Cardiac muscle cell (in vitro differentiated cells and primary cell): ENCODE results near the gene TMEM120B. TPM values are rescaled to one million over a fixed set of nuclear protein-coding genes. Genes with fewer than 3 reads are reported as not detected.
A peak's percentile ranks its signal among the peaks of the same experiment; 100 is the strongest.
"Not testable (repeated sequence)": the region's sequence is repeated elsewhere in the genome, so short reads cannot be mapped to it uniquely, and the experiment has no call there.

Experiments used
- DNase-seq, 2 donors: peaks; one replicate each; pipeline versions ENCODE4 v3.0.0 to v3.0.0-alpha.2; 2010 to 2017; ENCODE audit warnings: low read depth in 1 of 2, low spot score in 1 of 2
- H3K27ac ChIP-seq: fragments of 200-600 bp; sonication (generic); 2 replicates; pipeline ENCODE4 v1.5.1; 2016
- H3K27me3 ChIP-seq: fragments of 200-600 bp; sonication (generic); 2 replicates; pipeline ENCODE4 v1.6.0; 2016; ENCODE audit warnings: control low read depth
- H3K36me3 ChIP-seq: fragments of 200-600 bp; sonication (generic); 2 replicates; pipeline ENCODE4 v1.5.1; 2016; ENCODE audit warnings: control low read depth
- H3K4me1 ChIP-seq: fragments of 200-600 bp; sonication (generic); 2 replicates; pipeline ENCODE4 v1.8.1; 2017; ENCODE audit warnings: low read depth, mild to moderate bottlenecking, mixed run types
- H3K4me3 ChIP-seq: fragments of 200-600 bp; sonication (generic); 2 replicates; pipeline ENCODE4 v1.5.1; 2016; ENCODE audit warnings: mild to moderate bottlenecking
- H3K9me3 ChIP-seq: fragments of 200-600 bp; sonication (generic); 2 replicates; pipeline ENCODE4 v1.5.1; 2017; ENCODE audit warnings: low read depth, mild to moderate bottlenecking, control low read depth
- CTCF ChIP-seq: IDR thresholded peaks from 2 replicates; pipeline ENCODE4 v1.5.1; 2012; ENCODE audit warnings: low read depth, mild to moderate bottlenecking, low read length
- polyA plus RNA-seq: library from polyadenylated mRNA; unstranded; fragments of >200 nt; fragmentation: Nextera tagmentation; extraction: Ambion mirVana; gene quantifications from 2 replicates; pipeline ENCODE4 v1.2.1, GENCODE V29; 2016
- total RNA-seq: library from RNA; depleted of rRNA; stranded (reverse); fragments of >200 nt; gene quantifications from 2 replicates; pipeline ENCODE4 v1.2.3, GENCODE V29; 2016

TMEM120B gene
- total and polyA plus RNA-seq, 2 experiments from 2014 or later = 19.7 to 30.7 TPM

DNA sequence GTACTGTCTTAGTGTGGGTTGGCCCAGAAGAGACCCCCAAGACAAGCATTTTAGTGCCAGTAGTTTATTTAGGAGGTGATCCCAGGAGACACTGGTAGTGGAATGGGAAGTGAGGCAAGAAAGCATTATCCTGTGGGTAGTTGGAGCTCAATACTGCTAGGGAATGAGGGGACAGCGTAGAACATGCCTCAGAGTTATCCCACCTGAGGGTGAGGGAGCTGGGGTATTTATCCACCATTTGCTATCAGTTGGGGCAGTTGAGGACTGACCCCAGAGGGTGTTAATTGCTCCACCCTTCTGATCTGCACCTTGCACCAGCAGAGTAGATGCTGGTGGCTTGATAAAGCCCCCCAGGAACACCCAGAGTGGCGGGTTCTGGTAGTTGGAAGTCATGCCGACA is 43.0 kb downstream of the TMEM120B start:
- no peak for DNase-seq
- H3K4me3 ChIP-seq = no peak overlapping the region
- H3K27ac ChIP-seq = no peak overlapping the region
- H3K9me3 ChIP-seq = no peaks in the 10 kb centered on the region
- no peaks in the 10 kb centered on the region for H3K36me3 ChIP-seq
- H3K27me3 ChIP-seq = no peaks in the 10 kb centered on the region
- no peaks in the 10 kb centered on the region for H3K4me1 ChIP-seq
- no peak for TF ChIP-seq CTCF

- DNase-seq, H3K4me3 ChIP-seq, H3K9me3 ChIP-seq, H3K27me3 ChIP-seq, H3K27ac ChIP-seq, H3K36me3 ChIP-seq: not testable (repeated sequence)
- H3K4me1 ChIP-seq = peaks cover 19% of the 10 kb centered on the region
Observed at GRCh38 chr12:121758536-121758935, 46.0 kb downstream of the TMEM120B start.

- no peaks in the 10 kb centered on the region for H3K9me3 ChIP-seq
- H3K27ac ChIP-seq = peak overlapping the region; percentile 96
- H3K36me3 ChIP-seq = no peaks in the 10 kb centered on the region
- peaks cover 19% of the 10 kb centered on the region for H3K4me1 ChIP-seq
- TF ChIP-seq CTCF = no peak
- peak in 1 of 2 donors; percentile 77 for DNase-seq
- no peak overlapping the region for H3K4me3 ChIP-seq
- no peaks in the 10 kb centered on the region for H3K27me3 ChIP-seq
Observed at GRCh38 chr12:121762269-121762668, 49.7 kb downstream of the TMEM120B start.

- no peak overlapping the region for H3K4me3 ChIP-seq
- no peaks in the 10 kb centered on the region for H3K27me3 ChIP-seq
- TF ChIP-seq CTCF = no peak
- peaks cover 34% of the 10 kb centered on the region for H3K4me1 ChIP-seq
- H3K27ac ChIP-seq = no peak overlapping the region
- no peak for DNase-seq
- no peaks in the 10 kb centered on the region for H3K9me3 ChIP-seq
- H3K36me3 ChIP-seq = no peaks in the 10 kb centered on the region
Observed at GRCh38 chr12:121764808-121765207, 52.3 kb downstream of the TMEM120B start.

- peaks cover 40% of the 10 kb centered on the region for H3K4me1 ChIP-seq
- H3K27me3 ChIP-seq = no peaks in the 10 kb centered on the region
- no peak overlapping the region for H3K4me3 ChIP-seq
- H3K36me3 ChIP-seq = no peaks in the 10 kb centered on the region
- DNase-seq = peak in 1 of 2 donors; percentile 61
- no peaks in the 10 kb centered on the region for H3K9me3 ChIP-seq
- no peak overlapping the region for H3K27ac ChIP-seq
- TF ChIP-seq CTCF = no peak
Observed at GRCh38 chr12:121765573-121765972, 53.0 kb downstream of the TMEM120B start.

DNA sequence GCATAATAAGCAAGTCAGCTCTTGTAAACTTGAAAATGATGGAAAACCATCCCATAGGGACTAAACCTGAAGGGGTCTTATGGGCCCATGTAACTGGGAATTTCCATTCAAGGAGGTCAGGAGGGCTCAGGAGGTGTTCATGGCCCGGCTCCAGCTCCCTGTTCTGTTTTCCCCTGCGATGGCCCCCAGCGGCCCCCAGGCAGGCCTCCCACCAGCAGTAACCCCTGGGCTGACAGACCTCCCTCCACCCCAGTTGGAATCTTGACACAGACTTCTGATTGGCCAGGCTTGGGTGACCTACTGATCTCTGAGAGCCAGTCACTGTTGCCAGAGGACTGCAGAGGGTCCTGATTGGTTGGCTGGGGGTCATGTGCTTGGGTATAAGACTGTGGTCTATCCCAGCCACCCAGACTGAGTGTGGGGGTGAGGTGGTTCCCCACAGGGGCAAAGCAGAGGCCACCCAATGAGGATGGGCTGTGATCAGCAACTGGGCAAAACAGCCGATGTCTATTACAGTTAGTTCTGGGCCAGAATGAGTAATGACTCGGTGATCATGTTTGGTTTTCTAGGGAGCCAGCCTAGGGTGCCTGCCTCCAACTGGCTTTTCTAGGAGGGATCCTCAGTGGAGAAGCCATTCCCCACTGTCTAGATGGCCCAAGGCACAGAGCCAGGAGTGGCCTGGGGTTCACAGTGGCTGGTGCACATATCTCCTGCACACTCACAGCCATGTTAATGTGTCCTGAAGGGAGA is 53.9 kb downstream of the TMEM120B start:
- DNase-seq = no peak
- TF ChIP-seq CTCF = no peak
- Histone ChIP-seq H3K36me3 (no peaks in the 10 kb centered on the region), H3K4me1 (peaks cover 43% of the 10 kb centered on the region), H3K27ac (no peak overlapping the region), H3K4me3 (no peak overlapping the region), H3K9me3 (no peaks in the 10 kb centered on the region), H3K27me3 (no peaks in the 10 kb centered on the region)
